GM18868 (cell line): ENCODE measurements around the gene TMEM63C.

ENCODE experiments used
- ATAC-seq: cut with Tn5 transposase; IDR thresholded peaks from one replicate; pipeline ENCODE4 v1.9.1; 2021; ENCODE audit warnings: mild to moderate bottlenecking, moderate library complexity; ENCODE audit not compliant: unreplicated experiment

TMEM63C gene

GRCh38 chr14:77194706-77195105 lies 13.1 kb downstream of the TMEM63C start:
- no peak for ATAC-seq

- ATAC-seq: no peak
These were observed 14.2 kb downstream of the TMEM63C start for GRCh38 chr14:77195766-77196165.

GRCh38 chr14:77197988-77198387 lies 16.4 kb downstream of the TMEM63C start:
- no peak for ATAC-seq

GRCh38 chr14:77198561-77198960 lies 17.0 kb downstream of the TMEM63C start:
- no peak for ATAC-seq

- ATAC-seq: no peak
These were observed 18.0 kb downstream of the TMEM63C start for GRCh38 chr14:77199590-77199989.

- no peak for ATAC-seq
These were observed 18.9 kb downstream of the TMEM63C start for GRCh38 chr14:77200406-77200985.

GRCh38 chr14:77201696-77202095 lies 20.1 kb downstream of the TMEM63C start:
- no peak for ATAC-seq

- ATAC-seq: no peak
These were observed 22.2 kb downstream of the TMEM63C start for GRCh38 chr14:77203611-77204458.

- no peak for ATAC-seq
These were observed 22.8 kb downstream of the TMEM63C start for GRCh38 chr14:77204459-77204771.

- ATAC-seq: no peak
These were observed 23.3 kb downstream of the TMEM63C start for GRCh38 chr14:77204907-77205306.

GRCh38 chr14:77205566-77205965 lies 24.0 kb downstream of the TMEM63C start:
- no peak for ATAC-seq

GRCh38 chr14:77206261-77206824 lies 24.7 kb downstream of the TMEM63C start:
- ATAC-seq: no peak

- ATAC-seq: no peak
These were observed 25.3 kb downstream of the TMEM63C start for GRCh38 chr14:77206877-77207389.

- no peak for ATAC-seq
These were observed 26.8 kb downstream of the TMEM63C start for GRCh38 chr14:77208291-77208978.

GRCh38 chr14:77208979-77209318 lies 27.4 kb downstream of the TMEM63C start:
- no peak for ATAC-seq

GRCh38 chr14:77212097-77212870 lies 30.7 kb downstream of the TMEM63C start:
- ATAC-seq: no peak

- ATAC-seq: peak; percentile 79
These were observed 31.5 kb downstream of the TMEM63C start for GRCh38 chr14:77212943-77213678.

GRCh38 chr14:77213679-77214016 lies 32.0 kb downstream of the TMEM63C start:
- no peak for ATAC-seq

- ATAC-seq: no peak
These were observed 32.6 kb downstream of the TMEM63C start for GRCh38 chr14:77214216-77214615.

GRCh38 chr14:77217551-77217950 lies 36.0 kb downstream of the TMEM63C start:
- ATAC-seq: no peak
